ENCODE results near the gene TPM3.
A peak's percentile ranks its signal among the peaks of the same experiment; 100 is the strongest.

Gene TPM3

GRCh38 chr1:154178013-154178412 is 13.9 kb downstream of the TPM3 start:
- Histone ChIP-seq H3K4me3 (ENCODE audit: low read length) (no peak overlapping the region), H3K27ac (ENCODE audit: low read depth, low read length) (no peak overlapping the region), H3K36me3 (ENCODE audit: control insufficient read depth, insufficient read depth, low read length) (peaks cover 9% of the 10 kb centered on the region), H3K4me1 (ENCODE audit: control insufficient read depth, insufficient read depth, low read length) (peaks cover 7% of the 10 kb centered on the region), H3K27me3 (ENCODE audit: control insufficient read depth, insufficient read depth, low read length) (no peaks in the 10 kb centered on the region), H3K9ac (ENCODE audit: low read length) (no peak overlapping the region)

- no peak overlapping the region for H3K4me3 ChIP-seq (ENCODE audit: low read length)
- H3K27ac ChIP-seq (ENCODE audit: low read depth, low read length) = no peak overlapping the region
- H3K27me3 ChIP-seq (ENCODE audit: control insufficient read depth, insufficient read depth, low read length) = no peaks in the 10 kb centered on the region
- peaks cover 19% of the 10 kb centered on the region for H3K36me3 ChIP-seq (ENCODE audit: control insufficient read depth, insufficient read depth, low read length)
- H3K9ac ChIP-seq (ENCODE audit: low read length) = no peak overlapping the region
- peaks cover 3% of the 10 kb centered on the region for H3K4me1 ChIP-seq (ENCODE audit: control insufficient read depth, insufficient read depth, low read length)
These were observed 15.6 kb downstream of the TPM3 start for GRCh38 chr1:154176337-154176736.

- H3K4me1 ChIP-seq (ENCODE audit: control insufficient read depth, insufficient read depth, low read length) = peaks cover 3% of the 10 kb centered on the region
- peaks cover 35% of the 10 kb centered on the region for H3K36me3 ChIP-seq (ENCODE audit: control insufficient read depth, insufficient read depth, low read length)
- no peak overlapping the region for H3K27ac ChIP-seq (ENCODE audit: low read depth, low read length)
- no peak overlapping the region for H3K4me3 ChIP-seq (ENCODE audit: low read length)
- no peaks in the 10 kb centered on the region for H3K27me3 ChIP-seq (ENCODE audit: control insufficient read depth, insufficient read depth, low read length)
- H3K9ac ChIP-seq (ENCODE audit: low read length) = no peak overlapping the region
These were observed 17.2 kb downstream of the TPM3 start for GRCh38 chr1:154174654-154175053.

- no peaks in the 10 kb centered on the region for H3K27me3 ChIP-seq (ENCODE audit: control insufficient read depth, insufficient read depth, low read length)
- peaks cover 39% of the 10 kb centered on the region for H3K36me3 ChIP-seq (ENCODE audit: control insufficient read depth, insufficient read depth, low read length)
- H3K4me3 ChIP-seq (ENCODE audit: low read length) = no peak overlapping the region
- no peak overlapping the region for H3K27ac ChIP-seq (ENCODE audit: low read depth, low read length)
- H3K4me1 ChIP-seq (ENCODE audit: control insufficient read depth, insufficient read depth, low read length) = no peaks in the 10 kb centered on the region
- no peak overlapping the region for H3K9ac ChIP-seq (ENCODE audit: low read length)
These were observed 20.0 kb downstream of the TPM3 start for GRCh38 chr1:154171880-154172279.

DNA sequence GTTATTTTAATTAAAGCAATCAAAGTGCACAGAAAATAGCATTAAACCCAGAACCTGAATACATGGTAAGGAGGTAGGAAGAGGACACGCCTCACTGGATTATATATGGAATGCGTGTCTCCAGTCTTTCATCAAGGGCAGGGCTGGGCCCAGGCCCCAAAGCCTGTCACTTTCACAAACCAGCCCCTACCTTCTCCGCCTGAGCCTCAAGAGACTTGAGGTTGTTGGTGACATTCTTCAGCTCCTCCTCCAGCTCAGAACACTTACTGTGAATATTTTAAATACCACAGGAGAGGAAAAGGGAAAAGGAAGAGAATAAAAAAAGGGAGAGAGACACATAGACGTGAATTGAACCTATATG is 20.7 kb downstream of the TPM3 start:
- H3K9ac ChIP-seq (ENCODE audit: low read length) = no peak overlapping the region
- no peak overlapping the region for H3K4me3 ChIP-seq (ENCODE audit: low read length)
- no peak overlapping the region for H3K27ac ChIP-seq (ENCODE audit: low read depth, low read length)
- H3K27me3 ChIP-seq (ENCODE audit: control insufficient read depth, insufficient read depth, low read length) = no peaks in the 10 kb centered on the region
- H3K36me3 ChIP-seq (ENCODE audit: control insufficient read depth, insufficient read depth, low read length) = peaks cover 41% of the 10 kb centered on the region
- no peaks in the 10 kb centered on the region for H3K4me1 ChIP-seq (ENCODE audit: control insufficient read depth, insufficient read depth, low read length)

DNA sequence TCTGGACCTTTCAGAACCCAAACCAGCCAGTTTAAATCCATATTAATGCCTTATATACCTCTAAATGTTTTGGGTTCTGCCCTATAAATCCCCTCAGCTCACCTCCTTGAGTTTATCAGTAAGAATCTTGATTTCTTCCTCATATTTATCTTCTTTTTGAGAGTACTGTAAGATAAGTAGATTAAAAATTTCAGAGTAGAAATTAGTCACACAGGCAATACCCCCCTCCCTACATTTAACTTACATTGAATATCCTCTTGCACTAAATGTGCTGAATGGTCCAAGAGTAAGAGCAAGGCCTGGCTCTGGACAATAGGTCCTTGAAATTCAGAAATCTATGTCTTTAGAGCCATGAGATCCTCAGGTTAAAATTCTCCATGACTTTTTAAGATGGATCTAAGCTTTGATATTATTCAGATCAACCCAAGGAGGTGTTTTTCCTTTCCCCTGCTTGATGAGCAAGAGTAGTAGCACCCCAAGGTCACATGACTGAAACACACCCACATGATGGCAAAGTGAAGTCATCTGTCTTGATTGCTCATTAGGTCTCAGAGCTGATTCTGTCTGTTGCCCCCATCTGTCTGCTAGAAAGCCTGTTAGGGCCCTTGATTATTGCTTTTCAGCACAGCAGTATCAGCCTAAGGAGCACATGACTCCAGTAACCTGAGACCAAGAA is 21.2 kb downstream of the TPM3 start:
- no peaks in the 10 kb centered on the region for H3K4me1 ChIP-seq (ENCODE audit: control insufficient read depth, insufficient read depth, low read length)
- no peaks in the 10 kb centered on the region for H3K27me3 ChIP-seq (ENCODE audit: control insufficient read depth, insufficient read depth, low read length)
- H3K36me3 ChIP-seq (ENCODE audit: control insufficient read depth, insufficient read depth, low read length) = peaks cover 44% of the 10 kb centered on the region
- H3K27ac ChIP-seq (ENCODE audit: low read depth, low read length) = no peak overlapping the region
- no peak overlapping the region for H3K4me3 ChIP-seq (ENCODE audit: low read length)
- H3K9ac ChIP-seq (ENCODE audit: low read length) = no peak overlapping the region

DNA sequence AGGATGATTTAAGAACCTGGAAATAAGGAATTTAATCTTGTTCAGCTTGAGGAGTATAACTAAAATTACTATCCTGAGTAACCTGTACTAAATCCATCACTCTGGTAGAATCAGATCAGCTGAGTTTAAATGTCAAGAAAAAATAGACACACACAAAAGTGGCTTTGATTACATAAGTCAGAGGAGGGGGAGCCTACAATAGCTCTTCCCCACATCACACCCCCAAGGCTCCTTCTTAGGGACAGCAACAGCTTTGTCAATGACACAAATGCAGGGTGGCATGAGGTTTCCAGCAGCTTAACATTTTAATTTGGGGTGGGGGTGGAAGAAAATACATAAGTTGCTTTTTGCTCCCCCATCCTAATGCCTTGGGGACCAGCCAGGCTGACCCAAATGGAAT is 24.4 kb downstream of the TPM3 start:
- Histone ChIP-seq H3K4me1 (ENCODE audit: control insufficient read depth, insufficient read depth, low read length) (no peaks in the 10 kb centered on the region), H3K4me3 (ENCODE audit: low read length) (no peak overlapping the region), H3K27me3 (ENCODE audit: control insufficient read depth, insufficient read depth, low read length) (no peaks in the 10 kb centered on the region), H3K36me3 (ENCODE audit: control insufficient read depth, insufficient read depth, low read length) (peaks cover 50% of the 10 kb centered on the region), H3K27ac (ENCODE audit: low read depth, low read length) (no peak overlapping the region), H3K9ac (ENCODE audit: low read length) (no peak overlapping the region)

DNA sequence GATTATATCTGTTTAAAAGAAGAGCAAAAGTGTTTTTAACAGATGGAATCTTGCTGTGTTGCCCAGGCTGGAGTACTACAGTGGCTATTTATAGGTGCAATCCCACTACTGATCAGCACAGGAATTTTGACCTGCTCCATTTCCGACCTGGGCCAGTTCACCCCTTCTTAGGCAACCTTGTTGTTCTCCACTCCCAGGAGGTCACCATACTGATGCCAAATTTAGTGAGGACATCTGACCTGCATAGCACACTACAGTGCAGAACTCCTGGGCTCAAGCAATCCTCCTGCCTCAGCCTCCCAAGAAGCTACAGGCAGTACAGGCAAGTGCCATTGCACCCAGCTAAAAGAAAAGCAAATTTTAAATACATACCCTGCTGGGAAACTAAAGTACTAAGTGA is 25.7 kb downstream of the TPM3 start:
- H3K4me3 ChIP-seq (ENCODE audit: low read length) = no peak overlapping the region
- no peaks in the 10 kb centered on the region for H3K27me3 ChIP-seq (ENCODE audit: control insufficient read depth, insufficient read depth, low read length)
- peaks cover 39% of the 10 kb centered on the region for H3K36me3 ChIP-seq (ENCODE audit: control insufficient read depth, insufficient read depth, low read length)
- no peak overlapping the region for H3K9ac ChIP-seq (ENCODE audit: low read length)
- no peaks in the 10 kb centered on the region for H3K4me1 ChIP-seq (ENCODE audit: control insufficient read depth, insufficient read depth, low read length)
- H3K27ac ChIP-seq (ENCODE audit: low read depth, low read length) = no peak overlapping the region

- H3K9ac ChIP-seq (ENCODE audit: low read length) = no peak overlapping the region
- no peaks in the 10 kb centered on the region for H3K27me3 ChIP-seq (ENCODE audit: control insufficient read depth, insufficient read depth, low read length)
- H3K36me3 ChIP-seq (ENCODE audit: control insufficient read depth, insufficient read depth, low read length) = peaks cover 21% of the 10 kb centered on the region
- H3K27ac ChIP-seq (ENCODE audit: low read depth, low read length) = no peak overlapping the region
- no peak overlapping the region for H3K4me3 ChIP-seq (ENCODE audit: low read length)
- H3K4me1 ChIP-seq (ENCODE audit: control insufficient read depth, insufficient read depth, low read length) = peaks cover 10% of the 10 kb centered on the region
These were observed 32.3 kb downstream of the TPM3 start for GRCh38 chr1:154159554-154159953.

DNA sequence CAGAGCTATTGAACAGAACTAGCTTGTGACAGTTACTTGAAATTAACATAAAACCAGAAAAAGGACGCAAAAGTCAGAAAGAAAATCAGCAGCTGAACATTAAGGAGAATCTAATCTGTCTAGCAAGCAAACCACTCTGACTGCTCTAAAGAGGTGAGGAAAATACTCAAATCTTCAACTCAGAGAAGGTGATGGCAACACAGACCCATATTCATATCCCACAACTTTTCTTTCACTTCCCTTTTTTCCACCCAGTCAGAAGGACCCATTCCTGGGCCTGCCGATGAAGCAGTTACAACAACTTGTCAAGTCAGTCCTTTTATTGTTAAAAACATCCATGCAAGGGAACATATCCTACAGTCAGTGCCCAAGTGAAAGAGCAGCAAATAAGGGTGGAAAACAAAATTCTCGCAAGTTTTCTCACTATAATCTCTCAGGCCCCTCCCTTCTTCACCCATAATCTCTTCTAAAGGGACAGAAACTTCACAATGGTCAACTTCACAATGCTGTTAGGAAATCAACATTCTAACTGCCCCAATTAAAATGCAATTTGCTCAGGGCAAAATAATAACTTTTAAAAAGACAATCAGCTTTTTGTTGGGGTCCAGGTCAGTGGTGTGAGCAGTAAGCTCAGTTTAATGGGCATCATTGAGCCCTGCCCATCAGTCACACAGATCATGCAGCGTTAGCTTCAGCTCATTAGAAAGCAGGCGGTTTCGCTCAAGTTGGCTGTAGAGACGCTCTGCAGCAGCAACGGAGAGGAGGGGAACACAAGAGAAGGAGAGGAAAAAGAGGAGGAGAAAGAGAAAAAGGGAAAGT is 33.4 kb downstream of the TPM3 start:
- Histone ChIP-seq H3K9ac (ENCODE audit: low read length) (no peak overlapping the region), H3K4me1 (ENCODE audit: control insufficient read depth, insufficient read depth, low read length) (peaks cover 10% of the 10 kb centered on the region), H3K4me3 (ENCODE audit: low read length) (no peak overlapping the region), H3K27ac (ENCODE audit: low read depth, low read length) (no peak overlapping the region), H3K27me3 (ENCODE audit: control insufficient read depth, insufficient read depth, low read length) (no peaks in the 10 kb centered on the region), H3K36me3 (ENCODE audit: control insufficient read depth, insufficient read depth, low read length) (peaks cover 11% of the 10 kb centered on the region)

- Histone ChIP-seq H3K4me1 (ENCODE audit: control insufficient read depth, insufficient read depth, low read length) (peaks cover 10% of the 10 kb centered on the region), H3K4me3 (ENCODE audit: low read length) (no peak overlapping the region), H3K36me3 (ENCODE audit: control insufficient read depth, insufficient read depth, low read length) (peaks cover 11% of the 10 kb centered on the region)
These were observed 34.2 kb downstream of the TPM3 start for GRCh38 chr1:154157520-154158306.

DNA sequence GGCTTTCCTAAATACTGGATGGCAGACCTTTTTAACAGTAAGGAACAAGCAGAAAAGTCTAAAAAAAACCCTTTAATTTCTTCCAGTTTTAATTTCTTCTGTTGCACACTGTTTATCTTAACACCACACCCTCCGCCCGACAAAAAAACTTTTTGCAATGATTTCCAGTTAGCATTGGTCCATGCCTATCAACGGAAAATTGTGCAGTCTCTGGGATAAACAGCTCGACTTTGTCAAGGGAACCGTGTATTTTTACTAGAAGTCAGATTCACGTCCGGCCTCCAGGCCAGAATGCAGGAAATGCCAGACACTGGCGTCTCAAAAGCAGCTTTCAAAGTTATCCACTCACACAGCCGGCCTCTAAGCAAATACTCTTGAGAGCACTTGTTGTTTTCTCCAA is 36.6 kb downstream of the TPM3 start:
- Histone ChIP-seq H3K4me3 (ENCODE audit: low read length) (peak overlapping the region; percentile 17), H3K4me1 (ENCODE audit: control insufficient read depth, insufficient read depth, low read length) (peaks cover 10% of the 10 kb centered on the region), H3K9ac (ENCODE audit: low read length) (no peak overlapping the region), H3K27me3 (ENCODE audit: control insufficient read depth, insufficient read depth, low read length) (no peaks in the 10 kb centered on the region), H3K36me3 (ENCODE audit: control insufficient read depth, insufficient read depth, low read length) (peaks cover 5% of the 10 kb centered on the region), H3K27ac (ENCODE audit: low read depth, low read length) (peak overlapping the region; percentile 83)

More at GRCh38 chr1:154157520-154158306, 34.2 kb downstream of the TPM3 start:
- no peak overlapping the region for H3K9ac ChIP-seq (ENCODE audit: low read length)
- no peaks in the 10 kb centered on the region for H3K27me3 ChIP-seq (ENCODE audit: control insufficient read depth, insufficient read depth, low read length)
- H3K27ac ChIP-seq (ENCODE audit: low read depth, low read length) = no peak overlapping the region

All from rectal smooth muscle tissue (tissue), 1 donor.